ENCODE measurements around the gene COX19. TPM values are rescaled to one million over a fixed set of nuclear protein-coding genes. Genes with fewer than 3 reads are reported as not detected.

Gene COX19
- total and polyA plus RNA-seq, 2 of the 13 experiments (the other 11 are each of a cell fraction or from before 2014, with no cell fraction given), result 11.5 to 21.7 TPM

- no peak for TF ChIP-seq ZBTB39 (CRISPR knock-in tag; IDR thresholded peaks at IDR 0.05)
- TF ChIP-seq MAFK (conservative IDR thresholded peaks at IDR 0.05 in 1 of 2, IDR thresholded peaks at IDR 0.05 in 1 of 2; ENCODE audit: low read length in 2 of 2), result no peak
- TF ChIP-seq DPF2 (CRISPR knock-in tag; IDR thresholded peaks at IDR 0.05; ENCODE audit: borderline replicate concordance, low read depth), result no peak
- TF ChIP-seq EHMT2 (IDR thresholded peaks at IDR 0.05; ENCODE audit: borderline replicate concordance, low read depth, low read length), result no peak
- TF ChIP-seq RERE (CRISPR knock-in tag; IDR thresholded peaks at IDR 0.05; ENCODE audit: low read depth), result no peak
- no peak for TF ChIP-seq MIXL1 (CRISPR knock-in tag; IDR thresholded peaks at IDR 0.05)
- no peak for TF ChIP-seq ZFP36L2 (CRISPR knock-in tag; IDR thresholded peaks at IDR 0.05)
- no peak for TF ChIP-seq ZSCAN29 (CRISPR knock-in tag; conservative IDR thresholded peaks at IDR 0.05)
- TF ChIP-seq HMGXB4 (CRISPR knock-in tag; IDR thresholded peaks at IDR 0.05; ENCODE audit: borderline replicate concordance in 1 of 2, low read depth in 1 of 2), result no peak
- peak; percentile 71 for TF ChIP-seq RARA (CRISPR knock-in tag; IDR thresholded peaks at IDR 0.05)
- TF ChIP-seq HDAC1 (CRISPR knock-in tag; IDR thresholded peaks at IDR 0.05), result 0 out of 2 replicates have a peak, but pooled peaks have one; percentile 38
- peak; percentile 81 for TF ChIP-seq ZNF687 (CRISPR knock-in tag; IDR thresholded peaks at IDR 0.05)
- TF ChIP-seq ZSCAN21 (CRISPR knock-in tag; IDR thresholded peaks at IDR 0.05; ENCODE audit: borderline replicate concordance), result no peak
- no peak for TF ChIP-seq NRL (CRISPR knock-in tag; IDR thresholded peaks at IDR 0.05; ENCODE audit: borderline replicate concordance)
Measured at GRCh38 chr7:1015196-1016121, 40.1 kb upstream of the COX19 start (continued).
